Hepatic stellate cell (primary cell): ENCODE data around the gene CEP41.

Source experiments
- DNase-seq: peaks from one replicate; pipeline ENCODE4 v3.0.0; 2011; ENCODE audit warnings: low spot score

Gene CEP41

GRCh38 chr7:130418306-130418705 is 22.5 kb downstream of the CEP41 start:
- no peak for DNase-seq

DNA sequence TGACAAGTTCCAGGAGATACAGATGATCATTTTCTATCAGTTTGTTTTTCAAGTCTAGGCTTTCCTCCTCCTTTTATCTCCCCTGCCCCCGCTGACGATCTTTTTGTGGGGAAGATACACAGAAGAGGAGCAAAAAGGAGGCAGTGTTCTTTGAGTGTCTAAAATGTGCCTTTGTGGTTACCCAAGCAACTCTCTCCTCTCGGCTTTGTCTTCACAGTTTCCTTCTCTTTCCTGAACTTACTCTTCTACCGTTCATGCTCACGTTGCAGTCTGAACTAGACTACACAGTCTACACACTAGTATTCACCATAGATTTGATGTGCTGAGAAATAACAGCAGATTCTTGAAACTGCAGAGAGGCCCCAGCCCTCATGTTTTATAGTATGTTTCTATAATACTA is 23.6 kb downstream of the CEP41 start:
- no peak for DNase-seq

DNA sequence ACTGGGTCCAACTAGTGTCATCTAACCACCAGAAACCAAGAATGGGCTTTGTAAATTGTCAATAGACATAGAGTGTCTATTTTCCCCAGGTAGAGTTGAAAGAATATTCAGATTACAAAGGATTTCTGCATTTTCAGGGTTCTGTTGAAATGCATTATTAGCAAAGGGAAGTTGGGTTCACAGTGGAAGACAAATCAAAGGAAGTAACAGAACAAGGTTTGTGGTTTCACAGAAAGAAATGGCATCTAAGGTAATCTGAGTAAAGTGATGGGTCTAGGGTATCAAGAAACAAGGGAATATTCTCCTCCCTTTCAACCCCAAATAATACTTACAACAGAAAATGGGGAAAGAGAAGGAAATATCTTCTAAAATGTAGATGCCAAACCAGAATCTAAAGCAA is 25.8 kb downstream of the CEP41 start:
- DNase-seq = no peak

DNA sequence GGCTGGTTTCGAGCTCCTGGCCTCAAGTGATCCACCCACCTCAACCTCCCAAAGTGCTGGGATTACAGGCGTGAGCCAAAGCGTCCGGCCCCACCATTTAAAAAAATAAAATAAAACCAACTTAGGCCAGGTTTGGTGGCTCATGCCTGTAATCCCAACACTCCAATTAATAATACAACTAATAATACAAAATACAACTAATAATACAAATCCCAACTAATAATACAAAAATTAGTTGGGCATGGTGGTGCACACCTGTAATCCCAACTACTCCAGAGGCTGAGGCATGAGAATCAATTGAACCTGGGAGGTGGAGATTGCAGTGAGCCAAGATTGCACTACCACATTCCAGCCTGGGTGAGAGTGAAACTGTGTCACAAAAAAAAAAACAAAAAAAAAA is 27.6 kb downstream of the CEP41 start:
- no peak for DNase-seq

GRCh38 chr7:130410868-130411541 is 29.8 kb downstream of the CEP41 start:
- DNase-seq = no peak

DNA sequence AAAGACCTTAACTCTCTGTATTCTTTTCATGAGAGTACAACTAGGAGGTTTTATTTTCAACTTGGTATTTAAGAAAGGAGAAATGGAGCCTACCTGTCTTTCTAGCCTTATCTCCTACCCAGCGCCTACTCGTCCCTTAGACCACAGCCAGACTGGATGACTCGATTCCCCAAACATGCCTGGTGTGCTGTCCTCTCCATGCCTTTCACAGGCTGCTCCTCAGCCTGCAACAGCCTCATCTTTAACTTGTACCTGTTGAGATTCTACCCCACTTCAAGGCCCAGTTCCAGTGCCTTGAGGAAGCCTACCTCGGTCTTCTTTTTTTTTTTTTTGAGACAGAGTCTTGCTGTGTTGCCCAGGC is 31.1 kb downstream of the CEP41 start:
- DNase-seq = no peak

- DNase-seq = no peak
Observed at GRCh38 chr7:130409067-130409711, 31.6 kb downstream of the CEP41 start.

- no peak for DNase-seq
Observed at GRCh38 chr7:130405003-130405402, 35.8 kb downstream of the CEP41 start.

GRCh38 chr7:130401578-130401977 is 39.2 kb downstream of the CEP41 start:
- DNase-seq = no peak

- no peak for DNase-seq
Observed at GRCh38 chr7:130401101-130401500, 39.7 kb downstream of the CEP41 start.

GRCh38 chr7:130400120-130400572 is 40.7 kb downstream of the CEP41 start:
- no peak for DNase-seq

DNA sequence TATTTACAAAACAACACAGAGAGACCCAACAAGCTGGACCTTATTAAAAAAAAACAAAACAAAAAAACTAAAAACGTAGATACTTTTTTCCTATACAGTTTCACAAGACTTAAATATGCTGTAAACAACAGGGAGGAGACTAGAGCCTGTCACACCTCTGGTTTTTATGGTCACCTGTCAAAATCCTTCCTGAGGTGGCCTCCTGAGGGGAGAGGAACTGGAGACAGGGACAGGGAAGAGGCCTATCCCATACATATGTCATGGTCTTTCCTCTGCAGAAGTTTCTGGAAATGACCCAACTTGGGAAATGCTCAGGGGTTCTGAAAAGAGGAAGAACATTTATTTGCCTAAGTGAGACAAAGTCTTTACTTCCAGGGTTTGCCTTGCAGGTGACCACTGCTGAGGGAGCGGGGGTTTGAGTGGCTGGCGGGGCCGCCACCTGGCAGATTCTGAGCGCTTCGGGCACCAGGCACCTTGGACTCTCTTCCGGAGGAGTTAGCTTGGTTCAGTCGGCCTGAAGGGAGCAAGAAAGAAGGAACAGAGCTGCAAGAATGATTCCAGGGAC is 42.2 kb downstream of the CEP41 start:
- no peak for DNase-seq

- DNase-seq = no peak
Observed at GRCh38 chr7:130397758-130398073, 43.1 kb downstream of the CEP41 start.

DNA sequence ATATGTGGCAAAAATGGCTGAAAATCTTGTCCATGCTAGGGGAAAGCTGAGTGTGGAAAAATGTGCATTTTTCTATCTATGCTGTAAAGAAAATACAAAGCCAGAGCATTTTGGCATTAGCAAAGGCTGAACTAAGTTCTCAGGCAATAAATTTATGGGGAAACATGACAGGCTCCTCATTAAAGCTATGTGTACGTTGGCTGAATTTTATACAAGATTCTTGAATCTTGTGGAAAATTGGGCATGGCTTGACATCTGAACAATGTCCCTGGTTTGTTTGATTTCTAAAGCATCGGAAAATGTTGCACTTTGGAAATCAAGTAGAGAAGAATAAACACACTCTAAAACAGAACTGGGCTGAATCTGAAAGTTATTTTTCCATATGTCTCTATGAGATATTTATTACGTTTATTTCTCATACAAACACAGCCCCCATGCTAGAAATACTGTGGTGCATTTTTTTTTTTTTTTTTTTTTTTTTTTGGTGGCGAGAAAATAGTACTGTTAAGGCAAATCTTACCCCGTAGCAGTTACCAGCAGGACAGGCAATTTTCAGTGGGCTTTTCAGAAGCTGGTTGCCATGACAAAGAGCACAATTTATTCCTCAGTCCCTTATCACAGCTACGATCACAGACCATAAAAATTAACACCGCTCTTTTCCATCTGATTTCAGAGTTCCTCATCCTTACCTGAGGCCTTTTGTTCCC is 43.6 kb downstream of the CEP41 start:
- no peak for DNase-seq

DNA sequence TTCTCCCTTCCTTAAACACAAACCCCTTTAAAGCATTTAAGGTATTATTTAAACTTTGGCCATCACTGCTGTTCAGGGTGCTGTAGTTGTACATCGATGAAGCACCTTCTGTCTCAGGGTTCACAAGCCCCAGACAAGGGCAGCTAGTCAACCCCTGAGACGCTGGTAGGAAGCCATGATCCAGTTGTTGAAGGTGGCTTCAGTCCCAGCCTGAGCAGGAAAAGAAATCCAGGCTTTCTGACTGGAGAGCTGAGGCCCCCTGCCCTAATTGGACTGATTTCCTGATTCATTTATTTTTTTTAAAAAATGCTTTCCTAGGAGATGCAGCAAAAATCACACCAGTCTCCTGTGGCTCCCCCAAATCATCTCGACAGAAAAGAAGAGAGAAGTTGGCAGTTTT is 44.7 kb downstream of the CEP41 start:
- no peak for DNase-seq

DNA sequence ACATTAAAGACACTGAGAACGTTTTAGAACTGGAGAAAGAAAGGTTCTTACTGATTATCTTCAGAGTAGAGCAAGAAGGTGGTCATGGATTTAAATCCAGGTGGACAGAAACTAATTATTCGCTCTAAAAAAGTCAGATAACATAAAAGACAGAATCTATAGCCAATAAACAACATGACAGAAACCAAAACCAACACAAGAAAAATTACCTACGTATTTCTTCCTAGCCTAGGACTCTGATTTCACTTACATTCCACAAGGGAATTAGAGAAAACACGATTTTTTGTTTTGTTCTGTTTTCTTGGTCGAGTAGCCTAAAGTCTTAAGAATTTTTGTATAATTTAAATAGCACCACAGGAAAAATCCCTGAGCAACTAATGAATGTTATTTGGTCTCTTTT is 45.4 kb downstream of the CEP41 start:
- no peak for DNase-seq

DNA sequence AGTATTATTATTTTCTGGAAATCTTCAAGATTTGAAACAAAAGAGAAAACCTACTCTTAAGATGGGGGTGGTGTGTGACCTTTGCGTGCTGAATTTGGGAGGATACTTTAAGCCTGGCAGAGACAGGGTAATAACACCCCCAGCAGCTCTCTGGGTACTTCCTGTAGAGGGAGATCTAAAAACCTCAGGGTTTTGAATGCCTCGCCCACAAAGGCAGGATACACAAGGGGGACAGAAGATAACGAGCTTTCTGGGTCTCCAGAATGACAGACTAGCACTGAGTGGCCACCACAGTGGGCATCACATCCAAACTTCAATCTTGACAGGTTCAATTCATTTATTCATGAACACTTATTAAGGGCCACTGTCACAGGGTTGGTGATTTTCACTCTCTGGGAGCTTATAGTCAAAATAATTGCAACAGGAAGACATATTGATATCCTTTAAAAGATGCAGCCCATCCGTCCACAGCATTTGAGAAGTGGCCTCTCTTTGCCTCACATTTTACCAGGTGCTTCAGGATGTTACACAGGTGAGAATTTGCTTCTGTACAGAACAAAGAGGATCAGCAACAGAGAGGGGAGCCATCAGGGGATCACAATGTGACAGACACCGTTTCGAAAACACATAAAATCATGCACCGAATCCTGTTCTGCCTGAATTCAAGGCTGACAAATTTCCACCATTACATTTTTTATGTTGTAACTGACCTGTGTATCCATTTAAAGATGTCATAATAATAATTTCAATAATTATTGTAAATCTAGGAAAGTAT is 46.2 kb downstream of the CEP41 start:
- DNase-seq = no peak

- DNase-seq = no peak
Observed at GRCh38 chr7:130393841-130394411, 46.9 kb downstream of the CEP41 start.

GRCh38 chr7:130393101-130393561 is 47.7 kb downstream of the CEP41 start:
- DNase-seq = no peak

- DNase-seq = no peak
Observed at GRCh38 chr7:130390486-130390885, 50.3 kb downstream of the CEP41 start.

DNA sequence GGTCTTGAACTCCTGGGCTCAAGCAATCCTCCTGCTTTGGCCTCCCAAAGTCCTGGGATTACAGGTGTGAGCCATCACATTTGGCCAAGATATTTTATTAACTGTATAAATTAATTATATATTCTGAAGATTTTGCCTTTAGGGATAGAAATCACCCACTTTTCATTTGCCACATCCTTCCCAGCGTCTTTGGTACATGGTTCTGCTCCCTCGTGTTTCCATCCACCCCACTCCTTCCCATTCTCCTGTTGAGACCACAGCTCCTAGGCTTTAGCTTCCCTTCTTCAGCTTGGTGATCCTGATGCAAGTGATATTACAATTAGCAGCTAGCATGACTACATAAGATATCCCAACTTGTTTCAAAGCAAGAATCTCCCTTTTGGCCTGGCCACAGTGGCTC is 52.1 kb downstream of the CEP41 start:
- DNase-seq = no peak
